ENCODE measurements around the gene HSD11B1. TPM values are rescaled to one million over a fixed set of nuclear protein-coding genes. Genes with fewer than 3 reads are reported as not detected.

Gene HSD11B1
- total and polyA plus RNA-seq, 3 donors from 2014 or later, result 17.6 to 19.5 (median 18.0) TPM

DNA sequence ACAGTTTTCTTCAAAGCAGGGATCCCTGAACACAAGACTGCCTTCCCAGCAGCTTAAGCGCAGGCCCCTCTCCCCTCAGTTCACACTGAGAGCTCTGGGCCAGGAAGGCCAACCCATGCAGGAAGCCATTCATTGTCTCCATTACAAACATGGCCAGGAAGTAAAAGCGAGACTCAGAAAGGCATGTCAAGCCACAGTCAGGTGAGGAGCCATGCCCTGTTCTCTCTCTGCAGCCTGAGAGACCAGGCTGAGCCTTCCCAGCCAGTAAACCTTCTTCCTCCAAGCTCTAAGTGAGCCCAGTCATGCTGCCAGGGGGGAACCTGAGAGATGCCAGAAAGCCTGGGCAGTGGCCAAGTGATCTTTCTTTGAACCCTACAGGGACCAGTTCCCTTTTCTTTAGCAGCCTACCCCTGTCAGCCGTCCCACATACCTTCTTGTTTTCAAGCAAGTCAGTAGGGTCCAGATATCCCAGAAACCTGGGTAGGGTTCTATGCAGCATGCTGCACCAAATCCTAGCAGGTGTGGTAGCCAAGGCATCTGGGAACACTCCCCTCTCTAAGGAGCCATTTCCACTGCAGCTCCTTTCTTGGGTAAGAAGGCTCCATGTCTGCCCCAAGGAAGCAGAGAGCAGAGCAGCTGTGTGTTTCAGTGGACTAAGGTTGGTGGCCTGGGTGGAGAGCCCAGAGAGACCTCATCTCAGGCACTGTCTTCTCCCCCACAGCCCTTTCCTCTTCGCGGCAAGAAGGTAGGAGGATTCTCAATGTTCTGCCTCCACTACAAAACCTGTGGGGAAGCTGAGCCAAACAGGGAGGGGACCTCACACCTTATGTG, 52.2 kb downstream of the HSD11B1 start:
- Histone ChIP-seq H3K4me1 (no peaks in the 10 kb centered on the region), H3K27me3 (no peaks in the 10 kb centered on the region), H3K4me3 (no peak overlapping the region), H3K9me3 (no peaks in the 10 kb centered on the region), H3K36me3 (ENCODE audit: low read depth, missing control alignments) (no peaks in the 10 kb centered on the region), H3K27ac (no peak overlapping the region)
- WGBS, 2 donors, result 83 to 85% methylated on average over 4 to 5 of the region's 5 CpGs
- intact Hi-C loops (cut with DNase I; ENCODE audit: low total_unique reads), result no loop called here
- DNase-seq, result no peak
- TF ChIP-seq, protein P1, sequence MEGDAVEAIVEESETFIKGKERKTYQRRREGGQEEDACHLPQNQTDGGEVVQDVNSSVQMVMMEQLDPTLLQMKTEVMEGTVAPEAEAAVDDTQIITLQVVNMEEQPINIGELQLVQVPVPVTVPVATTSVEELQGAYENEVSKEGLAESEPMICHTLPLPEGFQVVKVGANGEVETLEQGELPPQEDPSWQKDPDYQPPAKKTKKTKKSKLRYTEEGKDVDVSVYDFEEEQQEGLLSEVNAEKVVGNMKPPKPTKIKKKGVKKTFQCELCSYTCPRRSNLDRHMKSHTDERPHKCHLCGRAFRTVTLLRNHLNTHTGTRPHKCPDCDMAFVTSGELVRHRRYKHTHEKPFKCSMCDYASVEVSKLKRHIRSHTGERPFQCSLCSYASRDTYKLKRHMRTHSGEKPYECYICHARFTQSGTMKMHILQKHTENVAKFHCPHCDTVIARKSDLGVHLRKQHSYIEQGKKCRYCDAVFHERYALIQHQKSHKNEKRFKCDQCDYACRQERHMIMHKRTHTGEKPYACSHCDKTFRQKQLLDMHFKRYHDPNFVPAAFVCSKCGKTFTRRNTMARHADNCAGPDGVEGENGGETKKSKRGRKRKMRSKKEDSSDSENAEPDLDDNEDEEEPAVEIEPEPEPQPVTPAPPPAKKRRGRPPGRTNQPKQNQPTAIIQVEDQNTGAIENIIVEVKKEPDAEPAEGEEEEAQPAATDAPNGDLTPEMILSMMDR (IDR thresholded peaks at IDR 0.05), result no peak
- no peak for TF ChIP-seq POLR2A (IDR thresholded peaks at IDR 0.05)

DNA sequence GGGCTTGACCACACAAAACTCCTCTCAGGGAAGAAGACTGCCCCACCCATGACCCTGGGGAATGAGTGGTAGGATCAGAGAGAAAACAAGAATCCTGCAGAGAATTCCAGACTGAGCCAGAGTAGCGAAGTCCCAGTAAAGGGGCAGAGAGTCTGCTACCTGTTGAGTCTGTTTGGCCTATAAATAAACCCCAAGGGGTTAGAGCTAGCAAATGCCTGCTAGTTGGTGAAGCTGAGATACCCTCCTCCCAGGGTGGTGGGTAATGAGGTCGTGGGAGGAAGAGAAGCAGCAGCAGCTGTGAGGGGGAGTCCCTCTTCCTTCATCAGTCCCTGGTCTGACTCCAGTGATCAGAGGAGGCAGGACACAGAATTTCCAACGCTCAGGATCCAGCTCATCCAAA, 53.8 kb downstream of the HSD11B1 start:
- TF ChIP-seq POLR2A (IDR thresholded peaks at IDR 0.05), result no peak
- TF ChIP-seq, protein P1 (IDR thresholded peaks at IDR 0.05), result no peak
- no peak for DNase-seq
- intact Hi-C loops (cut with DNase I; ENCODE audit: low total_unique reads), result no loop called here
- 57 to 61% methylated on average over 3 of the region's 3 CpGs for WGBS, 2 donors
- Histone ChIP-seq H3K4me1 (no peaks in the 10 kb centered on the region), H3K4me3 (no peak overlapping the region), H3K9me3 (no peaks in the 10 kb centered on the region), H3K36me3 (ENCODE audit: low read depth, missing control alignments) (no peaks in the 10 kb centered on the region), H3K27me3 (no peaks in the 10 kb centered on the region), H3K27ac (no peak overlapping the region)

DNA sequence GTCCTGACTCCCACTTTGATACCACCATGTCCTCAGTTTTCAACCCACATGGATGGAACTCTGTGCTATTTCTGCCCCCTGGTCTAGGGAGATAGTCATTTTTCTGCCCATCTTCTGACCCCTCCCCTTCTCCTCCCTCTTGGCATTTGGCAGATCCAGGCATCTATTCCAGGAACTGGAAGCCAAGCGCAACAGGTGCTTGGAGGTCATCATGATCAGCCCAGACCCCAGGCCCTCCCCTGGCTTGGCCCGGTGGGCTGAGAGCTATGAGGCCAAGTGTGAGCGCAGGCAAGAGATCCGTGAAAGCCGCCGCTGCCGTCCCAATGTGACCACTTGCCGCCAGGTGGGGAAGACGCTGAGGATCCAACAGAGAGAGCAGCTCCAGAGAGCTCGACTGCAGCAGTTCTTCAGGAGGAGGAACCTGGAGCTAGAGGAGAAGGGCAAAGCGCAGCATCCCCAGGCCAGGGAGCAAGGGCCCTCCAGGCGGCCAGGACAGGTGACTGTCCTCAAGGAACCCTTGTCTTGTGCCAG, 55.2 kb downstream of the HSD11B1 start:
- intact Hi-C loops (cut with DNase I; ENCODE audit: low total_unique reads), result no loop called here

DNA sequence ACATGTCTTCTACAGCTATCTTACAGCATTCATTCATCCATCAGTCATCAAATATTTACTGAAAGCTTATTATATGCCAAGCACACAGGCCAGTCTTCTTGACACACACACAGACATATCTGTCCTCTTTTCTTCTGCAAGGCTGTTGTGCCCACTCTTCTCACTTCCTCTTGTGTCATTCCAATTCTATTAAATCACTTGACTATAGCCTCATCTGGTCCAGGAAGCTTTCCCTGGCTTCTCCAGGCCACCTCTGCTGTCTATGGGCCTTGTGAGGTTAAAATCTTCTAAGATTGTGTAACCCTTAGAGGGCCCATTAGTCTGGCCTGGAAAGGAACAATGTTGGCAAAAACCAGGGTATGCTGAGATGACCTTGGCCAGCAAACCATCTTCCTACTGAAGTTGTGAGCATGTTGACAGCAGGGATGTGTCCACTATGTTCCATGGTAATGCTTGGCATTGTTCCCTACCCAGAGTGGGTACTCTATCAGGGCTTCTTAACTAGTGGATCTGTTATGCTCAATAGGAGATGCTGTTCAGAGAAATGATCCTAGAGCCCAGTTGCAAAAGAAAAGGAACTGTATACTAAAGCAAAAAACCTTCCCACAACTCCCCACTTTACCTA, 56.5 kb downstream of the HSD11B1 start:
- no peak for DNase-seq

More for the DNA sequence above, 55.2 kb downstream of the HSD11B1 start:
- no peaks in the 10 kb centered on the region for H3K4me1 ChIP-seq
- H3K4me3 ChIP-seq, result no peak overlapping the region
- no peak for DNase-seq
- TF ChIP-seq, protein P1 (IDR thresholded peaks at IDR 0.05), result no peak
- no peak for TF ChIP-seq POLR2A (IDR thresholded peaks at IDR 0.05)
- no peak overlapping the region for H3K27ac ChIP-seq
- H3K36me3 ChIP-seq (ENCODE audit: low read depth, missing control alignments), result no peaks in the 10 kb centered on the region
- H3K27me3 ChIP-seq, result no peaks in the 10 kb centered on the region
- 92 to 95% methylated on average over 6 to 12 of the region's 12 CpGs for WGBS, 2 donors
- H3K9me3 ChIP-seq, result no peaks in the 10 kb centered on the region

More for the DNA sequence above, 56.5 kb downstream of the HSD11B1 start:
- H3K27me3 ChIP-seq, result no peaks in the 10 kb centered on the region
- H3K27ac ChIP-seq, result no peak overlapping the region
- no peaks in the 10 kb centered on the region for H3K4me1 ChIP-seq
- no peak overlapping the region for H3K4me3 ChIP-seq
- no peaks in the 10 kb centered on the region for H3K9me3 ChIP-seq
- no peak for TF ChIP-seq POLR2A (IDR thresholded peaks at IDR 0.05)
- TF ChIP-seq, protein P1 (IDR thresholded peaks at IDR 0.05), result no peak
- intact Hi-C loops (cut with DNase I; ENCODE audit: low total_unique reads), result no loop called here
- H3K36me3 ChIP-seq (ENCODE audit: low read depth, missing control alignments), result no peaks in the 10 kb centered on the region

All from testis (tissue), 3 donors.